Esophagus squamous epithelium (tissue), 5 donors: ENCODE data around the gene LARP4B. TPM values are rescaled to one million over a fixed set of nuclear protein-coding genes. Genes with fewer than 3 reads are reported as not detected.

Experiments used
- DNase-seq: peaks from one replicate; lab custom pipeline; 2025; lab: John Stamatoyannopoulos, UW
- H3K27ac ChIP-seq, 4 donors: fragments of 200-600 bp; sonication (generic); one replicate each; pipeline ENCODE4 v1.5.1; 2016 to 2019; ENCODE audit warnings: mild to moderate bottlenecking in 1 of 4
- H3K27me3 ChIP-seq, 4 donors: fragments of 200-600 bp; sonication (generic); 1 replicate in 3 of 4; 2 replicates in 1 of 4; pipeline versions ENCODE4 v1.5.1 to v1.6.0; 2017 to 2021; ENCODE audit warnings: antibody characterized with exemption in 1 of 4
- H3K36me3 ChIP-seq, 3 donors: fragments of 200-600 bp; sonication (generic); one replicate each; pipeline ENCODE4 v1.5.1; 2016 to 2019
- H3K4me1 ChIP-seq, 3 donors: fragments of 200-600 bp; sonication (generic); one replicate each; pipeline ENCODE4 v1.5.1; 2017 to 2019
- H3K4me3 ChIP-seq, 4 donors: fragments of 200-600 bp; sonication (generic); 1 replicate in 3 of 4; 2 replicates in 1 of 4; pipeline ENCODE4 v1.5.1; 2016 to 2019; ENCODE audit warnings: mild to moderate bottlenecking in 2 of 4, moderate library complexity in 1 of 4
- H3K9me3 ChIP-seq, 3 donors: fragments of 200-600 bp; sonication (generic); one replicate each; pipeline ENCODE4 v1.5.1; 2016 to 2019
- POLR2A ChIP-seq, 4 donors: fragments of 450-650 bp; IDR thresholded peaks; one replicate each; pipeline ENCODE4 v1.6.1; 2017; ENCODE audit warnings: antibody characterized with exemption in 4 of 4, mild to moderate bottlenecking in 4 of 4, moderate library complexity in 3 of 4
- WGBS, 2 donors: methylation state at CpG; one replicate each; pipeline ENCODE4 v1.1.5; 2018; 5-methylcytosine and 5-hydroxymethylcytosine counted together
- intact Hi-C: fragments of 100-400 bp; cut with DNase I; formaldehyde crosslinking; loops from one replicate; pipeline ENCODE4 v1.15.0; 2022
- total RNA-seq, 4 donors: library from RNA; depleted of rRNA; stranded (reverse); fragments of >200 nt; gene quantifications; one replicate each; pipeline ENCODE4 v1.1.0, GENCODE V29; 2016
- TF ChIP-seq, protein P1 (sequence below), 6 experiments: fragments of 450-650 bp in 4 of 6; fragments of 200-600 bp in 2 of 6; sonication (generic) in 2 of 6; IDR thresholded peaks; one replicate each; pipeline ENCODE4 v1.5.1; 2016 to 2019; ENCODE audit warnings: antibody characterized with exemption in 6 of 6, mild to moderate bottlenecking in 4 of 6, moderate library complexity in 4 of 6
- donor health status: DM: yes; HTN: yes; CAD: no.

Gene LARP4B
- total RNA-seq, 4 donors from 2014 or later, result 32.7 to 75.5 (median 63.4) TPM

DNA sequence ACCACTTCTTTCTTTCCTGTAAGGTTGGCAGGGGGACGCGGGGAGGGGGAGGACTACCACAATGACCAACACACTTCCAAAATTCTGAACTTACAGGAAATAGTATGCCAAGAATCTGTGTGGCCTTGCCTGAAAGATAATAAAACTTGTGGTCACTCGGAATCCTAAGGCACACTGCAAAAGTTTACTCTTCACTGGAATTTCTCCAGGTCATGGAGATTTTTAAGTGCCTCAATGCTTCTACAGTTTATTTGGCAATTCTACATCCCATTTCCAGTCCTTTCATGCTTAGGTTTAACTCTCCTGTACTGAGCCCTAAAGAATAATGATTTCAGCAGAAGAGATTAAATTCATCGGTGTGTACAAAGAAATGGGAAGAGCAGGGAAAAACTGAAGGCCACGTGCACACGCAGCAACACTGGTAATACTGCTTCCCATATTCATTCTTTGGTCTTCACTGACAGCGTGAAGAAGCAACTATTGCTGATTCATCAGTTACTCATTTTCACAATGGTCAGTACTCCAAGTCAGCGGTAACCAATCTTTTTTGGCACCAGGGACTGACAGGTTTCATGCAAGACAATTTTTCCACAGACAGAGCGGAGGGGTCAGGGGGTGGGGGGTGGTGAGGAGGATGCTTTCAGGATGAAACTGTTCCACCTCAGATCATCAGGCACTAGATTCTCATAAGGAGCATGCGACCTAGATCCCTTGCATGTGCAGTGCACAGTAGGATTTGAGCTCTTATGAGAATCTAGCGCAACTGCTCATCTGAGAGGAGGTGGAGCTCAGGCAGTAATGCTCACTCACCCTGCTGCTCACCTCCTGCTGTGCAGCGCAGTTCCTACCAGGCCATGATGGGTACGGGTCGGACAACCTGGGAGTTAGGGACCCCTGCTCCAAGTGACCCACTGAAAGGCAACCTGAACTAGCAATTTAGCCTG lies 9.8 kb downstream of the LARP4B start:
- H3K27me3 ChIP-seq, result no peaks in the 10 kb centered on the region
- no peak overlapping the region for H3K27ac ChIP-seq
- no peak for DNase-seq
- TF ChIP-seq, protein P1, sequence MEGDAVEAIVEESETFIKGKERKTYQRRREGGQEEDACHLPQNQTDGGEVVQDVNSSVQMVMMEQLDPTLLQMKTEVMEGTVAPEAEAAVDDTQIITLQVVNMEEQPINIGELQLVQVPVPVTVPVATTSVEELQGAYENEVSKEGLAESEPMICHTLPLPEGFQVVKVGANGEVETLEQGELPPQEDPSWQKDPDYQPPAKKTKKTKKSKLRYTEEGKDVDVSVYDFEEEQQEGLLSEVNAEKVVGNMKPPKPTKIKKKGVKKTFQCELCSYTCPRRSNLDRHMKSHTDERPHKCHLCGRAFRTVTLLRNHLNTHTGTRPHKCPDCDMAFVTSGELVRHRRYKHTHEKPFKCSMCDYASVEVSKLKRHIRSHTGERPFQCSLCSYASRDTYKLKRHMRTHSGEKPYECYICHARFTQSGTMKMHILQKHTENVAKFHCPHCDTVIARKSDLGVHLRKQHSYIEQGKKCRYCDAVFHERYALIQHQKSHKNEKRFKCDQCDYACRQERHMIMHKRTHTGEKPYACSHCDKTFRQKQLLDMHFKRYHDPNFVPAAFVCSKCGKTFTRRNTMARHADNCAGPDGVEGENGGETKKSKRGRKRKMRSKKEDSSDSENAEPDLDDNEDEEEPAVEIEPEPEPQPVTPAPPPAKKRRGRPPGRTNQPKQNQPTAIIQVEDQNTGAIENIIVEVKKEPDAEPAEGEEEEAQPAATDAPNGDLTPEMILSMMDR (IDR thresholded peaks at IDR 0.05), result no peak
- no peak for TF ChIP-seq POLR2A (IDR thresholded peaks at IDR 0.05)
- no peaks in the 10 kb centered on the region for H3K9me3 ChIP-seq
- H3K4me3 ChIP-seq, result no peak overlapping the region
- peaks cover 2 to 66% (median 9%) of the 10 kb centered on the region in 3 donors for H3K4me1 ChIP-seq
- intact Hi-C loops, result no loop called here
- WGBS, 2 donors, result 78 to 86% methylated on average over 11 to 14 of the region's 14 CpGs
- peaks cover 0 to 43% (median 0%) of the 10 kb centered on the region in 3 donors for H3K36me3 ChIP-seq

DNA sequence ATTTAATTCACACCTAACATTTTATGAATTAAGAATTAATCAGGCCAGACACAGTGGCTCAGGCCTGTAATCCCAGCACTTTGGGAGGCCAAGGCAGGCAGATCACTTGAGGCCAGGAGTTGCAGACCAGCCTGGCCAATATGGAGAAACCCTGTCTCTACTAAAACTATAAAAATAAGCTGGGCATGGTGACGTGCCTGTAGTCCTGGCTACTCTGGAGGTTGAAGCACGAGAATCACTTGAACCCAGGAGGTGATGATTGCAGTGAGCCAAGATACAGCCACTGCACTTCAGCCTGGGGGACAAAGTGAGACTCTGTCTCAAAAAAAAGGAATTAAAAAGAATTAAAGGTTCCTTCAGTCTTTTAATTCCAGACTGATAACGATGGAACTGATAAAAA lies 11.1 kb downstream of the LARP4B start:
- intact Hi-C loops, result no loop called here
- Histone ChIP-seq H3K4me1 (peaks cover 2 to 53% (median 9%) of the 10 kb centered on the region in 3 donors), H3K27ac (no peak overlapping the region), H3K36me3 (peaks cover 0 to 40% (median 0%) of the 10 kb centered on the region in 3 donors), H3K27me3 (no peaks in the 10 kb centered on the region), H3K4me3 (no peak overlapping the region), H3K9me3 (no peaks in the 10 kb centered on the region)
- no peak for DNase-seq
- no peak for TF ChIP-seq POLR2A (IDR thresholded peaks at IDR 0.05)
- TF ChIP-seq, protein P1 (IDR thresholded peaks at IDR 0.05), result no peak
- WGBS, 2 donors, result 77 to 87% methylated on average over 3 of the region's 3 CpGs

DNA sequence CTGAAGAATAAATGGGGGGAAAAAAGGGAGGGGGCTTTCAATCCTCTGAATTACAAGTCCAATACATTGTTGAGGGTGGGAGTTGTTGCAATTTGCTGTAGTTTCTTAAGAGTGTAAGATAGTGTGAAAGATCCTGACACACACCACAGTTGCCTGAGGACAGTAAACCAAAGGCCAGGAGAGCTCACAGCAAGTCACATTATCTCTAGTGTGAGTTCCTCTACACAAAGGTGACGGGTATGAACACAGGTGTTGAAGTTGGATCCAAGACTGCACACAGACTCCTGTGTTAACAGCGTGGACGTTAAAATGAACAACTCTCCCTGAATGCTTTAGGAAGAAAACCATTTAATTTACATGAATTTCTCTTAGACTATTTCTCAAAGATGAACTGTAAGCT lies 12.0 kb downstream of the LARP4B start:
- Histone ChIP-seq H3K36me3 (peaks cover 0 to 31% (median 0%) of the 10 kb centered on the region in 3 donors), H3K4me3 (no peak overlapping the region), H3K27me3 (no peaks in the 10 kb centered on the region), H3K9me3 (no peaks in the 10 kb centered on the region), H3K4me1 (peaks cover 0 to 43% (median 9%) of the 10 kb centered on the region in 3 donors), H3K27ac (no peak overlapping the region)
- no peak for DNase-seq
- WGBS, 2 donors, result 84 to 91% methylated on average over 3 of the region's 3 CpGs
- intact Hi-C loops, result no loop called here
- TF ChIP-seq POLR2A (IDR thresholded peaks at IDR 0.05), result no peak

DNA sequence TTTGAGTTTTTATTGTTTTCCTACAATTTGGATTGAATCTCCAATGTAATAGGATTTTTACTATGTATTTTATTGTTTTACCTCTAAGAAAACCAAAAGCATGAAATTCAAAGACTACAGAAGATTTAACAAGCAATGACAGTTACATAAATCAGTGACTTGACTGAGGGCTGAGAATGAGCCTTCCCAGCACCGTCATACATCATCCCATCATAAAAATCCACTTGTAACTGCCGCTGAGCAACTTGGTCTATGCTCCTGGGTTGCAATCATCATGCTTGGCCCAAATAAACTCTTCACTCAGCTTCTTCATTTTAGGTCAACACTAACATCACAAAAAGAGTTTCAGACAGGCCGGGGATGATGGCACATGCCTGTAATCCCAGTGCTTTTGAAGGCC lies 13.5 kb downstream of the LARP4B start:
- H3K9me3 ChIP-seq, result no peaks in the 10 kb centered on the region
- 100% methylated on average over 2 to 3 of the region's 3 CpGs for WGBS, 2 donors
- peaks cover 0 to 26% (median 0%) of the 10 kb centered on the region in 3 donors for H3K36me3 ChIP-seq
- no peak for DNase-seq
- H3K4me3 ChIP-seq, result no peak overlapping the region
- H3K4me1 ChIP-seq, result peaks cover 0 to 28% (median 9%) of the 10 kb centered on the region in 3 donors
- TF ChIP-seq POLR2A (IDR thresholded peaks at IDR 0.05), result no peak
- TF ChIP-seq, protein P1 (IDR thresholded peaks at IDR 0.05), result no peak
- H3K27me3 ChIP-seq, result no peaks in the 10 kb centered on the region
- intact Hi-C loops, result no loop called here
- H3K27ac ChIP-seq, result no peak overlapping the region

DNA sequence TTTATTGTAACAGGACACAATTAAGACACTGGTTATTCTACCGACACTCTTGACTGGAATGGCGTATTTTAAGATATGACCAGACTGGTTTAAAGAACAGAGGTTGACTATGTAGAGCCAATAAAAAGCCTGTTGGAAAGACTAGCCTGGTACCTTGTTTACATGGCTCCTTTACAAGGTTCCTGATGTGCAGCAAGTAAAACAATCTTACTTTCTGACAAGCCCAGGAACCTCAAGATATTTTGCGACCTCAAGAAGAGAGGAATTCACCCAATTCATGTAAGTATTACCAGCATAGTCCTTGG lies 14.1 kb downstream of the LARP4B start:
- DNase-seq, result no peak
- Histone ChIP-seq H3K4me1 (peaks cover 0 to 24% (median 9%) of the 10 kb centered on the region in 3 donors), H3K4me3 (no peak overlapping the region), H3K27me3 (no peaks in the 10 kb centered on the region), H3K9me3 (no peaks in the 10 kb centered on the region), H3K36me3 (peaks cover 0 to 19% (median 0%) of the 10 kb centered on the region in 3 donors), H3K27ac (no peak overlapping the region)
- intact Hi-C loops, result no loop called here
- no peak for TF ChIP-seq POLR2A (IDR thresholded peaks at IDR 0.05)
- TF ChIP-seq, protein P1 (IDR thresholded peaks at IDR 0.05), result no peak
- WGBS, 2 donors, result 91 to 93% methylated on average over 3 of the region's 3 CpGs
